Endothelial cell of umbilical vein (primary cell): ENCODE results near the gene KIFAP3. TPM values are rescaled to one million over a fixed set of nuclear protein-coding genes. Genes with fewer than 3 reads are reported as not detected.

Experiments
- Bru-seq: library from RNA; stranded (reverse); fragments of 400-500 nt; gene quantifications from one replicate; lab custom pipeline; 2021; lab: Mats Ljungman, UMichigan
- BruChase-seq, 2 experiments: library from RNA; stranded (reverse); fragments of 400-500 nt; gene quantifications; one replicate each; lab custom pipeline; 2021; lab: Mats Ljungman, UMichigan
- BruUV-seq: library from RNA; stranded (reverse); fragments of 400-500 nt; replicated peaks from 2 replicates; lab custom pipeline; 2021; lab: Mats Ljungman, UMichigan
- CTCF ChIA-PET: fragments of 300-600, 350-600 bp; sonication (Branson Sonifier 250); formaldehyde crosslinking; loops from one replicate; lab custom pipeline; 2021; ENCODE audit warnings: antibody characterized with exemption, inconsistent platforms; lab: Charles Lee
- POLR2A ChIA-PET: fragments of 300-600, 350-600 bp; sonication (Branson Sonifier 250); formaldehyde crosslinking; loops from one replicate; lab custom pipeline; 2021; ENCODE audit warnings: antibody characterized with exemption, inconsistent platforms; lab: Charles Lee
- DNase-seq: peaks from one replicate; pipeline ENCODE4 v3.0.0-alpha.2; 2011; ENCODE audit warnings: low read depth, low spot score
- FAIRE-seq: peaks from 2 replicates; lab custom pipeline; 2011; peaks lifted over from hg19 to GRCh38; lab: Jason Lieb, UNC
- H2AFZ ChIP-seq: 2 replicates; pipeline ENCODE4 v1.6.0; 2012; ENCODE audit warnings: low read depth, low read length, control low read depth, inconsistent platforms
- H3K27ac ChIP-seq: 2 replicates; pipeline ENCODE4 v1.5.1; 2011; ENCODE audit warnings: low read depth, mild to moderate bottlenecking, control low read depth, low read length, moderate library complexity; ENCODE audit not compliant: insufficient read depth
- H3K27me3 ChIP-seq, 2 experiments: 2 replicates each; pipeline versions ENCODE4 v1.6.0 to v1.6.1; 2011; ENCODE audit warnings: low read length in 2 of 2, mixed read lengths in 1 of 2; ENCODE audit not compliant: control insufficient read depth in 2 of 2, insufficient read depth in 2 of 2
- H3K36me3 ChIP-seq, 2 experiments: 2 replicates in 1 of 2; 3 replicates in 1 of 2; pipeline ENCODE4 v1.5.1; 2011; ENCODE audit warnings: low read length in 2 of 2, mild to moderate bottlenecking in 1 of 2, moderate library complexity in 1 of 2; ENCODE audit not compliant: control insufficient read depth in 2 of 2, insufficient read depth in 2 of 2; ENCODE audit errors: extremely low read depth in 1 of 2
- H3K4me1 ChIP-seq: 3 replicates; pipeline ENCODE4 v1.5.1; 2011; ENCODE audit warnings: mild to moderate bottlenecking, low read length; ENCODE audit not compliant: control insufficient read depth, insufficient read depth; ENCODE audit errors: extremely low read depth
- H3K4me2 ChIP-seq: 2 replicates; pipeline ENCODE4 v1.6.1; 2011; ENCODE audit warnings: low read length, control low read depth, mixed read lengths; ENCODE audit not compliant: insufficient read depth
- H3K4me3 ChIP-seq, 3 experiments: fragments of 200-600 bp in 1 of 3; sonication (generic), shearing (Covaris generic) in 1 of 3; replicated peaks in 1 of 3; 2 replicates each; pipeline ENCODE4 v1.5.1; 2011 to 2016; ENCODE audit warnings: control low read depth in 3 of 3, low read length in 3 of 3, mild to moderate bottlenecking in 2 of 3, inconsistent platforms in 1 of 3, low read depth in 1 of 3, moderate library complexity in 1 of 3; ENCODE audit not compliant: insufficient read depth in 1 of 3
- H3K79me2 ChIP-seq: 2 replicates; pipeline ENCODE4 v1.6.0; 2012; ENCODE audit warnings: low read length, inconsistent platforms; ENCODE audit not compliant: control insufficient read depth, insufficient read depth
- H3K9ac ChIP-seq: replicated peaks from 2 replicates; pipeline ENCODE3; 2011; ENCODE audit warnings: low read length, control low read depth; ENCODE audit not compliant: insufficient read depth; ENCODE audit errors: extremely low read depth
- H3K9me1 ChIP-seq: replicated peaks from 3 replicates; pipeline ENCODE4 v1.6.0; 2011; ENCODE audit warnings: mild to moderate bottlenecking, low read length; ENCODE audit not compliant: control insufficient read depth, insufficient read depth; ENCODE audit errors: extremely low read depth
- H3K9me3 ChIP-seq: replicated peaks from 2 replicates; pipeline ENCODE4 v1.5.1; 2012; ENCODE audit warnings: low read length, inconsistent platforms; ENCODE audit not compliant: control insufficient read depth, insufficient read depth
- H4K20me1 ChIP-seq: replicated peaks from 2 replicates; pipeline ENCODE3; 2011; ENCODE audit warnings: mild to moderate bottlenecking, low read length; ENCODE audit not compliant: control insufficient read depth, insufficient read depth; ENCODE audit errors: extremely low read depth
- MAX ChIP-seq: IDR thresholded peaks from 2 replicates; pipeline ENCODE4 v1.6.1; 2011; ENCODE audit not compliant: insufficient read depth, insufficient read length
- POLR2AphosphoS5 ChIP-seq: IDR thresholded peaks from 2 replicates; pipeline ENCODE4 v1.6.1; 2012; ENCODE audit warnings: low read depth, mild to moderate bottlenecking, control low read depth, low read length, moderate library complexity; ENCODE audit not compliant: insufficient read depth
- dilution Hi-C: fragments of 300-500 bp; cut with MboI; formaldehyde crosslinking; loops from one replicate; pipeline ENCODE4 v1.15.0; 2019; ENCODE audit warnings: low sequenced_read_pairs; ENCODE audit not compliant: extremely low pct_ligation_motif_present
- intact Hi-C: fragments of 100-400 bp; cut with micrococcal nuclease; formaldehyde crosslinking; loops from one replicate; pipeline ENCODE4 v1.10.0; 2022
- long read RNA-seq: library from polyadenylated mRNA; stranded (forward); transcript quantifications from one replicate; pipeline ENCODE4 v2.0.0, GENCODE V29; 2021
- polyA minus RNA-seq, 3 experiments: library from RNA; depleted of rRNA, polyadenylated mRNA; stranded (reverse); fragments of >200 nt; gene quantifications; 1 replicate in 1 of 3; 2 replicates in 2 of 3; pipeline ENCODE4 v1.2.3, GENCODE V29; 2011
- polyA plus RNA-seq, 4 experiments: library from polyadenylated mRNA; depleted of rRNA in 3 of 4; stranded (reverse) in 3 of 4; unstranded in 1 of 4; fragments of >200 nt; gene quantifications; 2 replicates each; pipeline versions ENCODE4 v1.2.1 to v1.2.3, GENCODE V29; 2011 to 2012; ENCODE audit warnings: missing spikeins in 1 of 4
- total RNA-seq: library from RNA; stranded (reverse); gene quantifications from 2 replicates; pipeline ENCODE4 v1.2.3, GENCODE V29; 2021
- TF ChIP-seq, protein P1 (sequence below), 2 donors: IDR thresholded peaks; 1 replicate in 1 of 2; 2 replicates in 1 of 2; pipeline ENCODE4 v1.5.1; 2011; ENCODE audit warnings: low read length in 2 of 2, mild to moderate bottlenecking in 2 of 2, moderate library complexity in 2 of 2, control low read depth in 1 of 2, inconsistent platforms in 1 of 2, low read depth in 1 of 2; ENCODE audit not compliant: insufficient read depth in 1 of 2; ENCODE audit errors: extremely low read depth in 1 of 2

Gene KIFAP3
- total RNA-seq (17.5 and 19.6 TPM in 2 replicates), polyA plus RNA-seq (5.0 and 6.4 TPM in 2 replicates), polyA minus RNA-seq (8.3 and 8.4 TPM in 2 replicates), Bru-seq, nascent RNA (percentile 67 among the genes with signal in this experiment), BruChase-seq, experiment 1, labeled RNA remaining after a 6-hour chase (percentile 54 among the genes with signal in this experiment), BruChase-seq, experiment 2, labeled RNA remaining after a 2-hour chase (percentile 50 among the genes with signal in this experiment)
- polyA plus RNA-seq (2011; cell fraction: cytosol; rRNA removed), result 8.4 and 8.7 TPM in 2 replicates
- 9.0 and 11.7 TPM in 2 replicates for polyA plus RNA-seq (2011; cell fraction: nucleus; rRNA removed)
- 19.4 and 21.1 TPM in 2 replicates for polyA plus RNA-seq (2012)
- 5.1 TPM for polyA minus RNA-seq (2011; cell fraction: cytosol; rRNA and poly(A)+ RNA removed)
- polyA minus RNA-seq (2011; cell fraction: nucleus; rRNA and poly(A)+ RNA removed), result 17.0 and 18.4 TPM in 2 replicates
- long read RNA-seq, transcript KIFAP3-201 (20 exons, 2,957 nt), result major isoform, 65 of 73 reads
- long read RNA-seq, partial matches to known transcripts, result 4 of 73 reads
- long read RNA-seq, other reads (novel, unspliced or antisense), result 2 of 73 reads

DNA sequence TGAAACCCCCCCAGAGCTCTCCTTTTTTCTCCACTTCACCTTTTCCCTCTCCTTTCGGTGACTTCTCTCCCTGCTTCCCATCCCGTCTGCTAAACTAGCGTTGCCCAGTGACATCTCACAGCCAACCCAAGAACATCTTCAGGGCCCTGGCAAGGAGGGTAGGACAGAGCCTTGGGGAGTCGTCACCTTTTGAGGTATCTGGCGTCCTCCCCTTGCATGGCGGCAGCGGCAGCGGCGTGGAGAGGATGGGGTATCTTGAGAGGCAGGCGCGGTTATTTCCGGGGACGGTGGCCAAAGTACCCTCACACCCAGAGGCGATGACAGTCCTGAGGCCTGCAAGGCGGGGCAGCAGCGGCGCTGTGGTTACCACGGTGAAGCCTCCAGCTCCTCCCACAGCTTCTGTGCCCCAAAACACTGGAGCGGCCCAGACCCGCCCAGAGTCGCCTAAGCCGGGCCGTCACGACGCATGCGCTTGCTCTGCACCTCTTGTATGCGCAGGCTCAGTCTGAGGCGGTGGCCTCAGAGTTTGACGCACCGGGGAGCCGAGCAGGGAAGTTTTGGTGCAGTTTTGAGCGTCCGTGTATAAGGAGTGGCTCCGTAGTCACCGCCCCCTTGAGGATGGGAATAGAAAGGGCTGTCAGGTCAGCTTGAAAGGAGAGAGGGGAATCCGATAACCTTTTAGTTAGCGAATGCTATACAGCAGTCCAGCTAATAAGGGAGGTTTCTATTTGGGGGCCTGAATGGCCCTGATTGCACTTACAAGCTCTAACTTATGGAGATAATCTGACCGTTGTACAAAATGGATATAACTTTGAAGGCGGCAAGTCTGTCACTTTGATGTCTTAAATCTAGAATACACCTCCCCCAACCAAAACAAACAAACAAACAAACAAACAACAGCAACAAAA is at the start of gene KIFAP3:
TSS of gene KIFAP3 (minus strand) at position 446 of the 908 bp plus-strand sequence. CDS start at position 218, 228 bp downstream.
- Histone ChIP-seq H4K20me1 (no peaks in the 10 kb centered on the region), H3K27me3 (no peaks in the 10 kb centered on the region), H3K4me2 (peak within 1 kb of the TSS; percentile 90), H3K4me1 (peaks cover 7% of the 10 kb centered on the region), H3K9me1 (no peaks in the 10 kb centered on the region), H3K9ac (peak within 1 kb of the TSS; percentile 46), H3K27ac (peak within 1 kb of the TSS; percentile 2), H3K4me3 (peak within 1 kb of the TSS; percentile 41 to 77 (median 65)), H3K9me3 (no peaks in the 10 kb centered on the region), H3K36me3 (no peaks in the 10 kb centered on the region), H3K79me2 (peaks cover 2% of the 10 kb centered on the region), H2AFZ (peak within 1 kb of the TSS; percentile 90)
- peak; percentile 90 for FAIRE-seq
- TF ChIP-seq MAX (no peak), POLR2AphosphoS5 (peak; percentile 27)
- TF ChIP-seq, protein P1, sequence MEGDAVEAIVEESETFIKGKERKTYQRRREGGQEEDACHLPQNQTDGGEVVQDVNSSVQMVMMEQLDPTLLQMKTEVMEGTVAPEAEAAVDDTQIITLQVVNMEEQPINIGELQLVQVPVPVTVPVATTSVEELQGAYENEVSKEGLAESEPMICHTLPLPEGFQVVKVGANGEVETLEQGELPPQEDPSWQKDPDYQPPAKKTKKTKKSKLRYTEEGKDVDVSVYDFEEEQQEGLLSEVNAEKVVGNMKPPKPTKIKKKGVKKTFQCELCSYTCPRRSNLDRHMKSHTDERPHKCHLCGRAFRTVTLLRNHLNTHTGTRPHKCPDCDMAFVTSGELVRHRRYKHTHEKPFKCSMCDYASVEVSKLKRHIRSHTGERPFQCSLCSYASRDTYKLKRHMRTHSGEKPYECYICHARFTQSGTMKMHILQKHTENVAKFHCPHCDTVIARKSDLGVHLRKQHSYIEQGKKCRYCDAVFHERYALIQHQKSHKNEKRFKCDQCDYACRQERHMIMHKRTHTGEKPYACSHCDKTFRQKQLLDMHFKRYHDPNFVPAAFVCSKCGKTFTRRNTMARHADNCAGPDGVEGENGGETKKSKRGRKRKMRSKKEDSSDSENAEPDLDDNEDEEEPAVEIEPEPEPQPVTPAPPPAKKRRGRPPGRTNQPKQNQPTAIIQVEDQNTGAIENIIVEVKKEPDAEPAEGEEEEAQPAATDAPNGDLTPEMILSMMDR (IDR thresholded peaks at IDR 0.05; ENCODE audit: extremely low read depth in 1 of 2, insufficient read depth in 1 of 2, low read depth in 1 of 2, low read length in 2 of 2), result peak; percentile 45 to 57
- dilution Hi-C loops (no loop called here), intact Hi-C loops (loop anchor here (1.0 to 10.0 kb wide), 4 partner anchors 145 to 590 kb away; partner anchors contain the start of genes GORAB and PRRX1)
- POLR2A ChIA-PET, result no interaction called here
- CTCF ChIA-PET, result interaction anchor here (0.9 to 1.8 kb wide), 5 partner anchors 8 to 362 kb away, joined by 3 to 5 read pairs (median 3); no protein-coding TSS in a partner anchor
- peak; percentile 98 for DNase-seq
- TSS peak; percentile 54 for BruUV-seq
